Cardiac septum (tissue), 1 donor: ENCODE data around the gene SLC9A9. TPM values are rescaled to one million over a fixed set of nuclear protein-coding genes. Genes with fewer than 3 reads are reported as not detected.
A peak's percentile ranks its signal among the peaks of the same experiment; 100 is the strongest.

Source experiments
- DNase-seq: peaks from one replicate; pipeline ENCODE4 v3.0.0-alpha.2; 2020; ENCODE audit warnings: low spot score
- intact Hi-C: fragments of 100-400 bp; cut with DNase I; formaldehyde crosslinking; loops from one replicate; pipeline ENCODE4 v1.14.0; 2022
- total RNA-seq: library from RNA; stranded (reverse); fragmentation: NEBNext Ultra II Directional; extraction: Animal tissue kit (Norgen Biotek cat#: 25700); gene quantifications from one replicate; pipeline ENCODE4 v1.2.1, GENCODE V29; 2021
- donor health status: DM: no; HTN: no; CAD: no.

The SLC9A9 gene
- total RNA-seq, 1 donor from 2014 or later: 3.6 TPM

- intact Hi-C loops: no loop called here
- no peak for DNase-seq
Measured at GRCh38 chr3:143332026-143332425, 516.2 kb downstream of the SLC9A9 start.

DNA sequence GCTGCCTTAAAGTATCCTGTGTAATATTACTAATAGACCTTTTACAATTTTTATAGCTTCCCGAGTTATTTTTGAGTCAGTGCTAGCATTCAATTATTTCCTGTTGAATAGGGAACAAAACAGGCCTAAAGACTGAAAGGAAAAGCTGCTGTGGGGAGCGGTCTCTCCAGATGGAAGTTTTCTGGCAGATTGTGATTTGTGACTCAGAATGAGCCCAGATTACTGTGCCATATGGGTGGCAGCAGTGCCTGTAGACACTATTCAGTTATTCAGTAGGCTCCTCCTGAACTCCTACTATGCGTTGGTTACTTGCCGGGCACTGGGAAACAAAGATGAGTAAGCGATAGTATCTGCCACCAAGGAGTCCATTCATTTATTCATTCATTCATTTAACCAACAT, 516.9 kb downstream of the SLC9A9 start:
- DNase-seq: no peak
- intact Hi-C loops: no loop called here

GRCh38 chr3:143330296-143330868, 517.9 kb downstream of the SLC9A9 start:
- intact Hi-C loops: no loop called here
- no peak for DNase-seq

- no peak for DNase-seq
- intact Hi-C loops: no loop called here
Measured at GRCh38 chr3:143329567-143330211, 518.6 kb downstream of the SLC9A9 start.

GRCh38 chr3:143328451-143328850, 519.8 kb downstream of the SLC9A9 start:
- no peak for DNase-seq
- intact Hi-C loops: no loop called here

GRCh38 chr3:143326983-143327778, 521.1 kb downstream of the SLC9A9 start:
- intact Hi-C loops: no loop called here
- DNase-seq: no peak

GRCh38 chr3:143321058-143321769, 527.1 kb downstream of the SLC9A9 start:
- intact Hi-C loops: no loop called here
- no peak for DNase-seq

DNA sequence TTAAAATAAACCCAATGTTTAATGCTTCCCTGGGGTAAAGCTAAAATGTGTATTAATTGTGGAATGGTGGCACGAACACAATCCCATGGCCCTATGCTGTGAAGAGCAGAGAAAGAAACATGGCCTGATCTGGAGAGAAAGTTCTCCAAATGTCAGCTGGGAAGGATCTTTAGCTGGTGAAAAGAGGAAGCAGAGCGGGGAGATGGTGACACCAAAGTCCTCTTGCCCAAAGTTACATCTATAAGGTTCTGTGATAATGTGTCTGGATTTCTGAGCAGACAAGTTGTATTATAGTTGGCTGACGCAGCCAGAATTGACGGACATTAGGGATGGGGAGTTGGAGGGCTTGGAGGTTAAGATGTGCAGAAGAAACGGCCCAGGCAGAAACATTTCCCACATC, 532.5 kb downstream of the SLC9A9 start:
- intact Hi-C loops: no loop called here
- DNase-seq: no peak

- no peak for DNase-seq
- intact Hi-C loops: no loop called here
Measured at GRCh38 chr3:143314251-143315093, 533.8 kb downstream of the SLC9A9 start.

DNA sequence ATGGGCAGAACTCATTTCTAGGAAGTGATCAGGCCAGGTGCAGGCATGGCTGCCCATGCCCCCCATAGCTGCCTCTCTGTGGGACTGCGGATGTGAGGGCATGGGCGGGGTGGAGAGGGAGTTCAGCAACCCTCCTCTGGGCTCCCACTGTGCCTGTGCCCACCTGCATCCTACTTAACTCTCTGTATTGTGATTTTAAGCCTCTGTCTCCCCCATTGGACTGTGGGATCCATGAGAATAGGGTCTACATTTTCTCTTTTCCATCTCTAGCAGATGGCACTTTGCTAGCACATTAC, 534.4 kb downstream of the SLC9A9 start:
- intact Hi-C loops: no loop called here
- no peak for DNase-seq

DNA sequence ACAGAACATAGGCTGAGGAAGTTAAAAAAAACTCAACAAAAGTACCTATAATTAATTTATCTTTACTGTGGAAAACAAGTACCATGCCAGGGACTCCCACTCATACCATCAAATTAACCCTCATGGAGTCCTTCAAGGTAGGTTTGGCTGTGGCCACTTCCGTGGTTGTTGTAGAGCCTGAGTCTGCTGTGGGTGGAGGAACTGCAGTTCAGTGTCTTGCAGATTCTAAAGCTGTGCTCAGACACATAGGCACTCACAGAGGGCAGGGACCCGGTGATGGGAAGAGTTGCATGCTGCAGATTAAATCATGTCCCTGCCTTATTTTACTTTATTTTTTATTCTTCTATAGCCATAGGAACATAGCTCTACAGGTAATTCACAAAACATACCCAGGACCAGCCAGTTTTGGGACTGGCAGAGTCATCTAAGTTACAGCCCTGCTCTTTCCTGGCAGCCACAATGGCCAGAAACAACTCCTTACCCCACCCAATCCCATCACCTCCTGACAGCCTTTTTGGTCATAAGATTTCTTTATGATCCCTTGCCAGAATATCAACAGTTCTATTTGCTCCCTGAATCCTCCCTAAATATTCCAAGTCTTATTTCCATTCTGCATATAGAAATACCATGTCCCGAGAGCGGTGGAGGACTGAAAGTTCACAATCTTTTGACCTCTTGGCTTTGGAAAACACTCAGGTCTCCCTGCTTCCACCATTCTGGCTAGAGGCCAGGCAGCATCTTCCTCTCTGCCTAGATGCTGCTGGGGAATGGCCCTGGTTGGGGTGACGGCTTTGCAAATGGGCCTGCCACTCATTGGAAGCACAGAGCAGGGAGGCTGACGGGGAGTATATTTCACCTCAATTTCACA, 535.0 kb downstream of the SLC9A9 start:
- no peak for DNase-seq
- intact Hi-C loops: no loop called here

DNA sequence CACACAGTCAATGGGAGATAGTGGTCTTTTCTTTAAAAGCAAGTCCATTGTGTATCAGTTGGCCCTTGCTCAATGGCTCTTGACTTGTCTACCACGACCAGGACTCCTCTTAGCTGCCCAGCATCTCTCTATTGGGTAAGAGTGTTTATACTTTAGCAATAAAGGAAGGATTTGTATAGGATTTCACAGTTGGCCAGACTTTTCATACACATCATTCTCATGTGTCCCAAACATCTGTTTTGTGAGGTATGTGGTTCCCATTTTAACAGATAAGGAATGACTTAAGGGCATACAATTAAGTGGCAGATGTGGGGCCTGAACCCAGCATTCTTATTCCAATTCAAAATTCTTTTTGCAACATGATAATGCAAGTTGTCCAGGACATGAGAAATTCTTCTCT, 537.2 kb downstream of the SLC9A9 start:
- DNase-seq: no peak
- intact Hi-C loops: no loop called here

DNA sequence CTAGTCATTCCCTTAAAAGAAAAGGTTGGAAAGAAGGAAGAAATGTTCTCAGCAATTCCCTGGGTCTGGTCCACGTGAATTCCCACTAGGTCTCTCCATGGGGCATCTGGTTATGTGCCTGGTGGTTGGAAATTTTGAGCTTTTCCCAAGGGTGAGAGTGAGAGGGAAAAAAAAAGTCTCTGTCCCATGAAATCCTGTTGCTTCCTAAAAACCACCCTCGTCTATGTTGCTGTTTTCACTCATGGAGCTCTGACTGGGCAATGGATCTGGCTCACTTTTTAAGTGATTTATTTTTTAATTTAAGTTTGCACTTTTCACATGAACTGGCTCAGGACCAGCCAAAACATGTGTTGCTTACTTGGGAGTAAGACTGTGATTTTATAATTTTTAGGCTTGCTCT, 538.6 kb downstream of the SLC9A9 start:
- no peak for DNase-seq
- intact Hi-C loops: loop anchor here (5.0 to 10.0 kb wide), 2 partner anchors 135 to 187 kb away; no protein-coding TSS in a partner anchor

- DNase-seq: no peak
- intact Hi-C loops: loop anchor here (5.0 to 10.0 kb wide), 2 partner anchors 137 to 185 kb away; no protein-coding TSS in a partner anchor
Measured at GRCh38 chr3:143307613-143308183, 540.6 kb downstream of the SLC9A9 start.

GRCh38 chr3:143306407-143306806, 541.9 kb downstream of the SLC9A9 start:
- no peak for DNase-seq
- intact Hi-C loops: loop anchor here (5.0 to 10.0 kb wide), 2 partner anchors 138 to 184 kb away; no protein-coding TSS in a partner anchor

DNA sequence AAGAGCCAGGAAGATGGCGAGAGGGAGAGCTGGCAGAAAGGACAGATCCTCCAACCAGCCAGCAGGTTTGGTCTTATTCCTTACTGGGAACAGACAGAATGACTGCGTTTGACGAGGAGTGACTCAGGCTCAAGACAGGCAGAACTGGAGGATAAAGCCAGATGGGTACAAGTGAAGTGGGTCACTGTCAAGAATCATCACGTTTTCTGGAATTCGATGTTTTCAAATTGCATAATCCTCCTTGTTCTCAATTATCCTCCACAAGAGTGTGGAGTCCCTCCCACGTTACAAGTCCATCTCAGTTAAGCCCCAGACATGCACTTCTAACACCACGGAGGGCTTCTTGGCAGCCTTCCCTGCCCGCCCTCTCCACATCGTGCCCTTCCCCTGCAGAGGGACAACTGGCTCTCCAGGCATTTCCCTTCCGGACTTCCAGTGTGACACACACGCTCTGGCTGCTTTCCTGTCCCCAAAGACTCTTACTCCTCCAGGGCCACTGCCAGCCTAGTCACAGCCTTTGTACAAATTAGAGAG, 545.6 kb downstream of the SLC9A9 start:
- peak; percentile 82 for DNase-seq
- intact Hi-C loops: loop anchor here (10.0 kb wide), 1 partner anchor 142 kb away; no protein-coding TSS in a partner anchor

DNA sequence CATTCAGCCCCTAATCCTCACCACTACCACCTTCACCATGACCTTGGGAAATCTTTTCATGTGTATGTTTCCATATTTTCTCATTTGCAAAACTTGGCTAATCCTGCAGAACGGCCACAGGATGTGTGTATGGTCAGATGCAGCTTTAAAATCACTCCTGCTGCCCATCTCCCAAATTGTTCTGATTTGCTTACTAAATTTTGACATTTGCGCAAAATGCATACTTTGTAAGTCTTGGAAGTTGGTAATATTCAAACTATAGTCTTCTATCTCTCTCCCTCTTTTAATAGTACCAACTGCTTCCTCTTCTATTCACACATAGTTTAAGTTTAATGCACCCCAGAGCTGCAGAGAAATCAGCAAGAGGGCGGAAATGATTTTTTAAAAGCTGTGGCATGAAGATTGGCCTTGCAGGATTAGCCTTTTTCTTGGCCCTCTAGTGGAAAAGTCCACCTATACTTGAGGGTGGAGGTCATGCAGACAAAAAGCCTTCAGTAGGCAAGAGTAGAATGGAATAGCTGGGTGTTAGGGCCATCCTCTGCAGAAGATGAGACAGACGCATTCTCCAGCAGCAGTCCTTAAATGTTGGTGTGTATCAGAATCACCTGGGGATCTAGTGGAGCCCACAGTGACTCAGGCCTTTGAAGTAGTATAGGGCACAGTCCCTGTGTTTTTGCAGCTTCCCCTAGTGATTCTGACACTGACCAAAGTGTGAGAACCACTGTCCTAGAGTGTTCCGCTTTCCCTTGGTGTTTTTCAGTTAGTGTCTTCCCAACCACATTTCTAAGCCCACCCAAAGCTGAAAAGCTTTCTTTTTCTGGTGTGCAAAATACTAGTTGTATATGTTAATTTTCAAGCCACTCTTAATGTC, 547.0 kb downstream of the SLC9A9 start:
- DNase-seq: no peak
- intact Hi-C loops: loop anchor here (10.0 kb wide), 1 partner anchor 144 kb away; no protein-coding TSS in a partner anchor
